ENCODE results near the gene SDF4. TPM values are rescaled to one million over a fixed set of nuclear protein-coding genes. Genes with fewer than 3 reads are reported as not detected.
A peak's percentile ranks its signal among the peaks of the same experiment; 100 is the strongest.

Gene SDF4
- total RNA-seq, 1 donor from 2014 or later: 175 TPM

DNA sequence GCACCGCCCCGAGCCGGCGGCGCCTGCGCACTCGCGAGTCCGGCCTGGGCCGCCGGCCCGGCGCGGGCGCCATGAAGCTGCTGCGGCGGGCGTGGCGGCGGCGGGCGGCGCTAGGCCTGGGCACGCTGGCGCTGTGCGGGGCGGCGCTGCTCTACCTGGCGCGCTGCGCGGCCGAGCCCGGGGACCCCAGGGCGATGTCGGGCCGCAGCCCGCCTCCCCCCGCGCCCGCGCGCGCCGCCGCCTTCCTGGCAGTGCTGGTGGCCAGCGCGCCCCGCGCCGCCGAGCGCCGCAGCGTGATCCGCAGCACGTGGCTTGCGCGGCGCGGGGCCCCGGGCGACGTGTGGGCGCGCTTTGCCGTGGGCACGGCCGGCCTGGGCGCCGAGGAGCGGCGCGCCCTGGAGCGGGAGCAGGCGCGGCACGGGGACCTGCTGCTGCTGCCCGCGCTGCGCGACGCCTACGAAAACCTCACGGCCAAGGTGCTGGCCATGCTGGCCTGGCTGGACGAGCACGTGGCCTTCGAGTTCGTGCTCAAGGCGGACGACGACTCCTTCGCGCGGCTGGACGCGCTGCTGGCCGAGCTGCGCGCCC, 501 bp upstream of the SDF4 start, which contains the start of gene B3GALT6:
TSS of gene B3GALT6 (plus strand) at position 30 of the 588 bp plus-strand sequence. CDS start at position 72, 42 bp downstream.
- H3K79me2 ChIP-seq (ENCODE audit: insufficient read depth, low read length): peaks cover 71% of the 10 kb centered on the region

DNA sequence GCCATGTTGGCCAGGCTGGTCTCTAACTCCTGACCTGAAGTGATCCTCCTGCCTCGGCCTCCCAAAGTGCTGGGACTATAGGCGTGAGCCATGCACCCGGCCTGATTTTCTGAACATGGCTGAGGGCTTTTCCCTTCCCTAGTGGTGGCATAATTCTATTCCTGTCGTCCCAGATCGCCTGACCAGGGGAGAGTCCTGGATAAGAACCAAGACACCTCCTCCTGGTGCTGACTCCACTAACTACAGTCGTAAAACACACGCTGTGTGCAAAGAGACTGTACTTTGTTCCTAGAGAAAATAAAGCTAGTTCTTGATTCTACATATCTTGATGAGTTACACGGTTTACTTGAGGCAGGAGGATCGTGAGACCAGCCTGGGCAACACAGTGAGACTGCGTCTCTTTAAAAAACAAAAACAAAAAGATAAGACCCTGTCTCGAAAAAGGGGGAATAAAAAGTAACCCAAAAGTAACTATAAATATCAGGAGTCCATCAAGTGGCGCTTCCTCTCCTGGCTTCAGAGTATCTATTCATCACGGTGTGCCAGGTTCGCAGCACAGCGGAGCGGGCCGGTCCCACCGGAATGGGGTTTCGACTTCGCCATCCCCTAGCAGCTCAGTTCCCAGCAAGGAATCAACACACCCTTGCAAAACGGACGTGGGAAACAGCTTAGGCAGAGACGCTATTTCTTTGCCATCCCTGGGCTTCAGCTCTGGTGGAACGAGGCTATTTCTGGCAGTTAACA, 973 bp downstream of the SDF4 start:
- H3K79me2 ChIP-seq (ENCODE audit: insufficient read depth, low read length): peaks cover 84% of the 10 kb centered on the region
- TF ChIP-seq, protein P1, sequence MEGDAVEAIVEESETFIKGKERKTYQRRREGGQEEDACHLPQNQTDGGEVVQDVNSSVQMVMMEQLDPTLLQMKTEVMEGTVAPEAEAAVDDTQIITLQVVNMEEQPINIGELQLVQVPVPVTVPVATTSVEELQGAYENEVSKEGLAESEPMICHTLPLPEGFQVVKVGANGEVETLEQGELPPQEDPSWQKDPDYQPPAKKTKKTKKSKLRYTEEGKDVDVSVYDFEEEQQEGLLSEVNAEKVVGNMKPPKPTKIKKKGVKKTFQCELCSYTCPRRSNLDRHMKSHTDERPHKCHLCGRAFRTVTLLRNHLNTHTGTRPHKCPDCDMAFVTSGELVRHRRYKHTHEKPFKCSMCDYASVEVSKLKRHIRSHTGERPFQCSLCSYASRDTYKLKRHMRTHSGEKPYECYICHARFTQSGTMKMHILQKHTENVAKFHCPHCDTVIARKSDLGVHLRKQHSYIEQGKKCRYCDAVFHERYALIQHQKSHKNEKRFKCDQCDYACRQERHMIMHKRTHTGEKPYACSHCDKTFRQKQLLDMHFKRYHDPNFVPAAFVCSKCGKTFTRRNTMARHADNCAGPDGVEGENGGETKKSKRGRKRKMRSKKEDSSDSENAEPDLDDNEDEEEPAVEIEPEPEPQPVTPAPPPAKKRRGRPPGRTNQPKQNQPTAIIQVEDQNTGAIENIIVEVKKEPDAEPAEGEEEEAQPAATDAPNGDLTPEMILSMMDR (IDR thresholded peaks at IDR 0.05; ENCODE audit: insufficient read depth, low read depth, low read length): peak; percentile 30
- no peak for TF ChIP-seq EZH2 (IDR thresholded peaks at IDR 0.05; ENCODE audit: insufficient read depth, low read length)
- H3K9me3 ChIP-seq (ENCODE audit: insufficient read depth, low read depth, low read length): peaks cover 9% of the 10 kb centered on the region
- FAIRE-seq (peak; percentile 79), DNase-seq (ENCODE audit: low read depth) (peak; percentile 56)
- Mint-ChIP-seq H3K27ac (ENCODE audit: unreplicated experiment) (peak overlapping the region; percentile 91), H3K4me1 (ENCODE audit: low read depth, unreplicated experiment) (peaks cover 13% of the 10 kb centered on the region), H3K27me3 (ENCODE audit: low read depth, unreplicated experiment) (no peaks in the 10 kb centered on the region), H3K9me3 (ENCODE audit: unreplicated experiment) (peaks cover 2% of the 10 kb centered on the region), H3K36me3 (ENCODE audit: low read depth, unreplicated experiment) (peaks cover 10% of the 10 kb centered on the region), H3K4me3 (ENCODE audit: unreplicated experiment) (peak overlapping the region; percentile 95)
- H3K27me3 ChIP-seq (ENCODE audit: insufficient read depth, low read length): no peaks in the 10 kb centered on the region
- H4K20me1 ChIP-seq (ENCODE audit: insufficient read depth, low read length): peaks cover 60% of the 10 kb centered on the region
- H3K4me2 ChIP-seq (ENCODE audit: low read length): peak overlapping the region; percentile 96
- H2AFZ ChIP-seq (ENCODE audit: low read depth, low read length): peak overlapping the region; percentile 62
- peak overlapping the region; percentile 84 for H3K4me3 ChIP-seq (ENCODE audit: insufficient read depth, low read depth, low read length)
- H3K9ac ChIP-seq (ENCODE audit: low read length): peak overlapping the region; percentile 95
- H3K4me1 ChIP-seq (ENCODE audit: insufficient read depth, low read length): peaks cover 14% of the 10 kb centered on the region
- H3K36me3 ChIP-seq (ENCODE audit: insufficient read depth, low read length): no peaks in the 10 kb centered on the region
- H3K27ac ChIP-seq (ENCODE audit: low read depth, low read length): peak overlapping the region; percentile 88

More for the DNA sequence above, 501 bp upstream of the SDF4 start, which contains the start of gene B3GALT6:
- Mint-ChIP-seq H3K27me3 (ENCODE audit: low read depth, unreplicated experiment) (no peaks in the 10 kb centered on the region), H3K9me3 (ENCODE audit: unreplicated experiment) (peaks cover 2% of the 10 kb centered on the region), H3K4me1 (ENCODE audit: low read depth, unreplicated experiment) (peaks cover 13% of the 10 kb centered on the region), H3K27ac (ENCODE audit: unreplicated experiment) (peak within 1 kb of the TSS; percentile 91), H3K4me3 (ENCODE audit: unreplicated experiment) (peak within 1 kb of the TSS; percentile 95), H3K36me3 (ENCODE audit: low read depth, unreplicated experiment) (peaks cover 8% of the 10 kb centered on the region)
- TF ChIP-seq, protein P1 (IDR thresholded peaks at IDR 0.05; ENCODE audit: insufficient read depth, low read depth, low read length): no peak
- TF ChIP-seq EZH2 (IDR thresholded peaks at IDR 0.05; ENCODE audit: insufficient read depth, low read length): no peak
- FAIRE-seq: no peak
- Histone ChIP-seq H3K9me3 (ENCODE audit: insufficient read depth, low read depth, low read length) (peaks cover 9% of the 10 kb centered on the region), H3K27ac (ENCODE audit: low read depth, low read length) (peak within 1 kb of the TSS; percentile 88), H3K36me3 (ENCODE audit: insufficient read depth, low read length) (no peaks in the 10 kb centered on the region), H4K20me1 (ENCODE audit: insufficient read depth, low read length) (peaks cover 47% of the 10 kb centered on the region), H2AFZ (ENCODE audit: low read depth, low read length) (peak within 1 kb of the TSS; percentile 63), H3K9ac (ENCODE audit: low read length) (peak within 1 kb of the TSS; percentile 95), H3K4me2 (ENCODE audit: low read length) (peak within 1 kb of the TSS; percentile 96), H3K4me1 (ENCODE audit: insufficient read depth, low read length) (peaks cover 14% of the 10 kb centered on the region), H3K27me3 (ENCODE audit: insufficient read depth, low read length) (no peaks in the 10 kb centered on the region), H3K4me3 (ENCODE audit: insufficient read depth, low read depth, low read length) (peak within 1 kb of the TSS; percentile 84)
- DNase-seq (ENCODE audit: low read depth): no peak

Data from astrocyte (in vitro differentiated cells and primary cell).